ENCODE measurements around the gene AMFR.

DNA sequence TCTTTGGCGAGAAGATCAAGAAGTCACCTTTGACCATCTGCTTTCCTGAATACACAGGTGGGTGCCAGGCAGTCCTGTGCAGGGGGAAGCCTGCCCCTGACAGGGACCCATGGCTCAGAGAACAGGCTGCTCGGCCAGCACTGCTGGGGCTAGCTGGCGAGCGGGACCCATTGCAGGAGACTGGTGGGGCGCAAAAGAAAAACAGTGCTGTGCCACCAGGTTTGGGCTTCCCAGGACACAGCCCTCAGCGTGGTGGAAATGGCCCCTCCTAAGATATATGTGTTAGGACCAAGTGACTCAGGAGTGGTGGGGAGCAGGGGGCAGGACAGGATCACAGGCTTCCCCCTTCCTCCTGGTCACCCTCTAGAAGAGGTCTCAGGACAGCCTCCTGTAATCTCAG lies 73.9 kb downstream of the AMFR start:
- TF ChIP-seq, protein P1, sequence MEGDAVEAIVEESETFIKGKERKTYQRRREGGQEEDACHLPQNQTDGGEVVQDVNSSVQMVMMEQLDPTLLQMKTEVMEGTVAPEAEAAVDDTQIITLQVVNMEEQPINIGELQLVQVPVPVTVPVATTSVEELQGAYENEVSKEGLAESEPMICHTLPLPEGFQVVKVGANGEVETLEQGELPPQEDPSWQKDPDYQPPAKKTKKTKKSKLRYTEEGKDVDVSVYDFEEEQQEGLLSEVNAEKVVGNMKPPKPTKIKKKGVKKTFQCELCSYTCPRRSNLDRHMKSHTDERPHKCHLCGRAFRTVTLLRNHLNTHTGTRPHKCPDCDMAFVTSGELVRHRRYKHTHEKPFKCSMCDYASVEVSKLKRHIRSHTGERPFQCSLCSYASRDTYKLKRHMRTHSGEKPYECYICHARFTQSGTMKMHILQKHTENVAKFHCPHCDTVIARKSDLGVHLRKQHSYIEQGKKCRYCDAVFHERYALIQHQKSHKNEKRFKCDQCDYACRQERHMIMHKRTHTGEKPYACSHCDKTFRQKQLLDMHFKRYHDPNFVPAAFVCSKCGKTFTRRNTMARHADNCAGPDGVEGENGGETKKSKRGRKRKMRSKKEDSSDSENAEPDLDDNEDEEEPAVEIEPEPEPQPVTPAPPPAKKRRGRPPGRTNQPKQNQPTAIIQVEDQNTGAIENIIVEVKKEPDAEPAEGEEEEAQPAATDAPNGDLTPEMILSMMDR (IDR thresholded peaks at IDR 0.05; ENCODE audit: low read length): no peak
- TF ChIP-seq EZH2 (IDR thresholded peaks at IDR 0.05; ENCODE audit: borderline replicate concordance, low read length): no peak
